Stimulated activated CD4-positive, alpha-beta T cell treated with anti-CD3 and anti-CD28 coated beads, Interleukin-1b, Interleukin-23, amount 100 ng/mL, for 48 hours (primary cell): ENCODE data around the gene CAPN8.

ENCODE experiments used
- DNase-seq: peaks from one replicate; pipeline ENCODE4 v3.0.0-alpha.2; 2020

The CAPN8 gene

DNA sequence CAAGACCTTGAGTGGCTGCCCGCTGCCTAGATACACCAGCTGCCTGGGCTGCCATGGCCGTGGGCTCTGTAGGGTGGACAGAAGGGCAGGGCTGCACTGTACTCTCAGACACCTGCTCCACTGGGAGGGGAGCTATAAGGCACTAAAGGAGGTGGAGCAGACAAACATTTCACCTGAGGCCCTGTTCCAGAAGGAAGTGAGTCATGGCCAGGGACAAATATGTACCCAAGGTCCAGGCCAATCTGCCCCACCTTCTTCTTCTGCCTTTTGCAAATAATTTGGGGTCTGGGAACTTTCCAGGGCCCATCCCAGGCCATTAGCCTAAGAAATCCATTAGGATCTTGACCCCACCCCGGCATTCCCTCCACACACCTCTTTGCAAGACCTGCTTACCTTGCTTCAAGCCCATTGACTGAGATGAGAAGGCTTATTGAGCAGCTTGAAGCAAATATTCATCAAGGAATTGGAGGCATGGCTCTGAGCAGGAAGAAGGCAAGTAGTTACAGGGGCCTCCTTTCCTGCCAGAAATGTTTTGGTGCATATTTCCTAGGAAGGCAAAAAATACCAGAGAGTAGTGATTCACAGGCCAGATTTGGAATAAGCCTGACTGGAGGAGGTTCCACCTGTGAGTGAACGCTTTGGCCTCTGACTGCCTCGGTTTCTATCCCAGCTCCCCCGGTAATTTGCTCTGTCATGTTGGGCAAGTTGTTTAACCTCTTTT, at the start of gene CAPN8:
Gene CAPN8 (minus strand): TSS at position 110 of the 721 bp plus-strand sequence. CDS start 55 bp downstream, at position 55.
- no peak for DNase-seq

- DNase-seq: no peak
Observed at GRCh38 chr1:223714849-223715603, 49.5 kb upstream of the CAPN8 start.

DNA sequence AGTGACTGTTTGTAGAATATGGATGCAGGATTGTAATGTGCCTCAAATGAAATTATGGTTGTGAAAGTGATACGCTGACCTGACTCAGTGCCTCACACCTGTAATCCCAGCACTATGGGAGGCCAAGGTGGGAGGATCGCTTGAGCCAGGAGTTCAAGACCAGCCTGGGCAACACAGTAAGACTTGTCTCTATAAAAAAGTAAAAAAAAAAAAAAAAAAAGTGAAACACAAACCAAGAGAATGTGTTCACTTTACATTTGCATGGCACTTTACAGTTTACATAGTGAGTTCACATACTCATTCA, 48.9 kb upstream of the CAPN8 start:
- DNase-seq: no peak

- DNase-seq: no peak
Observed at GRCh38 chr1:223713546-223714420, 48.3 kb upstream of the CAPN8 start.

DNA sequence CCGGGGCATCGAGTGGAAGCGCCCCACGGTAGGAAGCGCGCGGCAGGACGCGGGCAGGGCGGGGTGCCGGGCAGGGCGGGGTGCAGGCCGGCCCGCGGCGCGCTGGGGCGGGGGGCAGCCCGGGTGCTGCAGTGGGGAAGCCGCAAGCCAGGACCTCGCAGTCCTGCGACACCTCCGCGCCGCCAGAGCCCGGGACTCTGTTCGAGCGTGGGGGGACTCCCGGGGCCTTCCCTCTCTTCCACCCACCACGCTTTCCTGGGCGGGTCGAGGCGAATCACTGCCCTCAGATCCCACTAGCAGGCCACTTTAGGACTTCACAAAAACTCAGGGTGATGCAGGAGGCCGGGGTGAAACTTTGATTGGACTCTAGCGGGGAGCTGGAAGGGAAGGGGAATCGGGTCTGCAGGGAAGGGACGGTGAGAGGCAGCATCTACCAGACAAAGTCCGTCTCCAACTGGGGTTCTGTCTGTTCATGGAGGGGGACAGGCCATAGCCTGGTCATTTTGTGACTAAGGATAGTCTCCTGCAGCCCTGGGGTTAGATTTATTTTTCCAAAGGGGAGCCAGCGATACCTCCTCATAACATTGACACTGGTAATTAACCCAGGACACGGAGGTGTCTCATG, 47.5 kb upstream of the CAPN8 start:
- peak; percentile 25 for DNase-seq

GRCh38 chr1:223712194-223712849, 46.8 kb upstream of the CAPN8 start, which contains the start of gene CAPN2:
Gene CAPN2 (plus strand): TSS chr1:223712539. CDS start chr1:223712641, 102 bp downstream.
- peak; percentile 35 for DNase-seq

GRCh38 chr1:223711747-223712193, 46.3 kb upstream of the CAPN8 start:
- DNase-seq: no peak

DNA sequence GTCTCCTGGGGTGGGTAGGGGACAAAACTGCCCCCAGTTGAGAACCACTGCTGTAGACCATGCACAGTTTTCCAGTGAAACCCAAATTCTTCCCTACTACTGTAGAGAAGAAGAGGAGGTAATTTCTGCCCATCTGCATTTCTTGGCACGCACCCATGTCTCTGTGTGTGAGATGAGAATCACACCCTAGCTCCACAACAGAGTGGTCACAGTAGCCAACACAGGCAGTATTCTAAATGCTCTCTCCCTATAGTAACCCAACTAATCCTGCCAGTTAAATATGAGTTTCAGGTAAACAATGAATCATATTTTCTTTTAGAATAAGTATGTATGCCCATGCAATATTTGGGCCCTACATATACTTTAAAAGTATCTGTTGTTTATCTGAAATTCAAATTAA, 45.7 kb upstream of the CAPN8 start:
- no peak for DNase-seq

GRCh38 chr1:223710179-223711133, 45.0 kb upstream of the CAPN8 start:
- DNase-seq: no peak

DNA sequence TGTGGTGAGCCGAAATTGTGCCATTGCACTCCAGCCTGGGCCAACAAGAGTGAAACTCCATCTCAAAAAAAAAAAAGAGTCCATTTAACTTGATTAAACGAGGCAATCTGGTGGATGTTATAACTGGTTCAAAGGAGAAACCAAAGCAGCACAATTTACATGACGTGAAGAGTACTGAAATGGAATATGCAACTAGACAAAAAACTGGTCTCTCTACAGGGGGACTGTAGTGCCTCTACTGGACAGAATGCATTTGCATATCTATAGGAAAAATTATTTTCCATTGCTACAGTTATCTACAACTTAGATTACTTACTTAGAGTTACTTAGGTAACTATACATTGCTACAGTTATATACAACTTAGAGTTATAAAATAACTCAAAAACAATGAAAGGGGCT, 44.1 kb upstream of the CAPN8 start:
- no peak for DNase-seq

DNA sequence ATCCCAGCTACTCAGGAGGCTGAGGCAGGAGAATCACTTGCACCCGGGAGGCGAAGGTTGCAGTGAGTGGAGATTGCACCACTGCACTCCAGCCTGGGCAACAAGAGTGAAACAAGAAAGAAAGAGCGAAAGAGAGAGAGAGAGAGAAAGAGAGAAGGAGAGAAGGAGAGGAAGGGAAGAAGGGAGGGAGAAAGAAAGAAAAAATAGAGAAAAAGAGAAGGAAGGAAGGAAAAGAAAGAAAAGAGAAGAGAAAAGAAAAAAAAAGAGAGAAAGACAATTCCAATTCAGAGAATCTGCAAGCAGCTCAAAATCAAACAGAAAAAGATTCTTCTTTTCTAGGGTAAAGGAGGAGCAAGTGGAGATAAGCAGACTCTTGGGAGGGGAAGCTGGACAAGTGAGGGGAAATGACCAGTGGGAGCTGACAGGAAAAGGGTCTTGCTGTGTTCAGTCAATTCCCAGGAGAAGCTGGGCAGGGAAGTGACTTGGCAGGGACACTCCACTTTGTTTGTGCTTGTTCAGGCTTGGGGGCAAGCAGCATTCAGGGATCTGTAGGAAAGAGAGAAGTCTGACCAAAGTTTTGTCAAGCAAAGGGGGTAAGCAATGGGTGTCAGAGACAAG, 43.3 kb upstream of the CAPN8 start:
- DNase-seq: no peak

GRCh38 chr1:223708001-223708359, 42.5 kb upstream of the CAPN8 start:
- DNase-seq: no peak

DNA sequence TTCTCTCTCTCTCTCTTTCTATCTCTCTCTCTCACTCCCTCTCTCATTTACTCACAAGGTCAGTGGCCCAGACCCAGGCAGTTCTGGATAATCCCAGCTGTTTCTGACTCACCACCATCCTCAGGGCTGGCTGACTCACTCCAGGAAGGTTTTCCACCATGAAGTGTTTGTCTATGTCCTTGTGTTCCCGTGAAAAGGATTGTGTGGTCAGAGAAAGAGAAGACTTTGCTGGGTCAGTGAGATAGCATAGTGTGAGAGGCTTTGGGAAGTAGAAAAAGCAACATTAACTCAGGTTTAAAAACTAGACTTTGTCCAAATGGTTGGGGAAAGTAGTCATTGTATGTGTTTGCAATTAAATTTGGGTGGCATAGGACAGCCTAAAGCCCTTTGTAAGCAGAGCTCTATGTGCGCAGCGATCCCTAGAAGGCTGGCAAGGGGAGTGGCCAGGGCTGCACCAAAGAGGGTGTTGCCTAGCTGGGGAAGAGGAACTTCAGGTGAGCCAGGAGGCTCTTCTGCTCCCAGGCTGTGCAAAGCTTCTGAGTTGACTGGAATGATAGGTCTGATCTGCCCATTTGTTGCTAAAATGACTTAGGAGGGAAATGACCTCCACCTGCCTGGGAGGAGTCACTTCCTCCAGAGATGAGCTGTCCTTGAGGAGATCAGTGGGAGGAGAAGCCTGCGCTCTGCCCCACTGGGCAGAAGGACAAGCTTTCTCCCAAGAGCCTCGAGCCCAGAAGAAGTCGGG, 41.9 kb upstream of the CAPN8 start:
- DNase-seq: no peak

DNA sequence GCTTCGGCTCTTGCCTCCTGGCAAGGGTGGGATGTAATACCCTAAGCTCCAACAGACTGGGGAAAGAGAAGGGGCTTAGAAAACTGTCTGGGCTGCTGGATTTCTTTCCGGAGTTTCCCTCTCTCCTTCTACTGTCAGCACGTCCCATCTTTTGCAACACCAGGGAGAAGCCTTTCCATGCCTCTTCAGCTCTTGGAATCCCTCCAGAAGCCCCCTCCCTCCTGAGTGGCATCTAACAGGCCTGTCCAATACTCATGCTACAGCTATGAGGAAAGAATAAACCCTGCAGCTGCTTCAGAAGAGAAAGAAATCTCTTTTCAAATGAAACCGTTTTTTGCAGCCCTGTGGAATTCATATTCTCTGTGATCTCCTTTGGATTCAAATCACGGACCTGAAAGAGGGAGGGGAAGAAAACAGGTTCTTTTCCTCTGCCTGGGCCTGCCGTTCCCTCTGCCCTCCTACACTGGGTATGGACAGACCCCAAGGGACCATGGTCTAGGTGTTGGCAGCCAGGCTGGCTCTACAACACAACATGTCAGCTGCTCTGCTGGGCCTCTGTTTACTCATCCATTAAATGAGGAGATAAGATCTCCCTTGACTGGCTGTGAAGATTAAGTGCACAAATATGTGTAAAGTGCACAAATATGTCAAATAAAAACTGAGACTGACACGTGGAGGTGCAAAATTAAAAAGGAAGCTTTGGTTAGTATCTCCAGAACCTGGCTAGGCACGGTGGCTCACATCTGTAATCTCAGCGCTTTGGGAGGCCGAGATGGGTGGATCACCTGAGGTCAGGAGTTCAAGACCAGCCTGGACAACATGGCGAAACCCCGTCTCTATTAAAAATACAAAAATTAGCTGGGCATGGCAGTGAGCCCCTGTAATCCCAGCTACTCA, 40.8 kb upstream of the CAPN8 start:
- DNase-seq: no peak

- no peak for DNase-seq
Observed at GRCh38 chr1:223704921-223705878, 39.7 kb upstream of the CAPN8 start.

DNA sequence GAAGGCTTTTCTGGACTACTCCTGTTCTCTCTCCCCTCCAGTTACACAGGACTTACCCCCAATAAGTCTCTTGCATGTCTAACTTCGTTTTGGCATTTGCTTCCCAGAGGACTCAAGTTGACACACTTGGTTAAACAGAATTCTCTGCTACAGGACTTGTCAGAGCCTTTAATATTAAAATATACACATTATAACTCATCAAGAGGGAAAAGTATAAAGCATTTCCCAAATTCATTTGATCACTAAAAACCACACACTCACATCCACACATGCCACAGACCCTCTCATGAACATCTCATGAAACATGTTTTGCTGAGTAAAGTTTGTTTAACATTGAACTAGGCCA, 38.1 kb upstream of the CAPN8 start:
- DNase-seq: no peak

DNA sequence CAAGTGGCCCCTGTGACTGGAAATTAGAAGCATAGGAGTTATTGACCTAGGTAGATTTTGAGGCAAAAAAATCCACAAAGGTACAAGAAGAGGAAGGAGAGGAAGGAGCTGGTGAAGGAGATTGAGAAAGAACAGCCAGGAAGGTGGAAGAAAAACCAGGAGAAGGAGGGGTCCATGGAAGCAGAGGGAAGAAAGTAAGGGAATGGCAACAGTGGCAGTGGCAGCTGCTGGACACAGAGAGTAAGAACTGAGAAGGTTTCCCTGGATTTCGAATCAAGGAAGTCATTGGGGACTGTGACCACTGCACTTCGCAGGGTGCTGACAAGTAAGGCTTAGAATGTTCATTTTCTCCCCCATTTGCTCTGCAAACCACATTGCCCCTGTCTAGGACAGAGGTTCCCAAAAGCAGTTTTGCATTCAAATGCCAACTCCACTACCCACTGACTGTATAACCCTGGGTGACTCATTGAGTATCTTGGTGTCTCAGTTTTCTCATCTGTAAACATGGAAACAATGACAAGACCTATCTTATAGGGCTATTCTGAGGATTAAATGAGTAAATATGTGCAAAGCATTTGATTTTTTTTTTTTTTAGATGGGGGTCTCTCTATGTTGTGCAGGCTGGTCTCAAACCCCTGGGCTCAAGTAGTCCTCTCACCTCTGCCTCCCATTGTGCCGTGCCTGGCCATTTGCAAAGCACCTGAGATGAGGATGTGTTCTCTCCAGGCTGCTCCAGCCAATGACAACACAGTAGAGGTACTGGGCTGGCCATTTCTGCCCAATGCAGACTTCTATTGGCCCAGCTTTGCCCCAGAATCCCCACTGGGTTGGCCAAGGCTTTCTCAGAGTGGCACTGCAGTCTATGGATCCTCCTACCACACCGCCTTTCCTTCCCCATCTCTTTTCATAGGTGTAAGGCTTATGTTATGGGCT, 37.5 kb upstream of the CAPN8 start:
- DNase-seq: peak; percentile 34
